Embryonic facial prominence (tissue), 1 donor: Measurements from ENCODE around the gene ADPRHL1.

ENCODE experiments used
- DNase-seq: peaks from one replicate; pipeline ENCODE4 v3.0.0-alpha.2; 2016; ENCODE audit errors: extremely low spot score

Gene ADPRHL1

DNA sequence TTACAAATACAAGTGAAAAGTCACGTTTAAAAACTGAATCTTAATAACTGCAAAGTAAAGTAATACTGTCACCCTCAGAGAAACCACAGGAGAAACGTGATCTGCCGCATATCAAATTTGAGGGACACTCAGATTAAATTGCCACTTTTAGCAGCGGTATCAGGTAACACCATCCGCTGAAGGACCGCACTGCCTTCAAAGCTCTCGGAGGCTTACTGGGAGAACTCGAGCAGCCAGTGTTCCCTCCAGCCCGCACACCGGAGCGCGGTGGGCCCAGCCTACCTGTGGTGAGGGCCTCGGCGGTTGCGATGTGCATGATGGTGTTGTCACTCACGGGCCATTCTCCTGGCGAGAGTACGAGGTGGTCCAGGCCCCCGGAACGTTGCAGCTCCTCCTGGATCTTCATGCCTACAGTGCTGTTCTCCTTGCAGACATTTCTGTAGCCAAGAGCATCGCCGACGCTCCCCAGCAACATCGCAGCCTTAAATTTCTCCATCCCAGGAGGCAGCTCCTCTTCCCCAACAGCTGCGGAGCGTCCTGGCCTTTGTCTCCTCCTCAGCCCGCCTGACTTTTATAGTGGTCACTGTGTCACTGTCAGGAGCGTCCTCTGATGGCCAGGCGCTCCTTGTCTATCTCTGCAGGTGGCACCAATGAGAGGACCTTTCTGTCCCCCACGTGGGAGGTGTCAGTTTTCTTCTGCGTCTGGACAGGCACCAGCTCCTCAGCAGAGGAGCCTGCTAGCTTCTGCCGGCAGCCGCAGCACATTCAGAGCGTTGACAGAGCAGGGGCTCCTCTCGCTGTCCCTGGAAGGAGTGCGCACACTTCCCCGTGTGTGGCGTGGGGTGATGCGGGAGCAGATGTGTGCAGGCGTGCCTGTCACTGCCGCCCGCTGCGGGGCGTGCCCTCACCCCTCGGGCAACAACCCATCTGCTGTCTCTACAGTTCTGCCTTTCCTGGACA, at the start of gene ADPRHL1:
ADPRHL1 (minus strand) TSS at position 547 of the 960 bp plus-strand sequence; CDS start at position 496, 51 bp downstream.
- no peak for DNase-seq

DNA sequence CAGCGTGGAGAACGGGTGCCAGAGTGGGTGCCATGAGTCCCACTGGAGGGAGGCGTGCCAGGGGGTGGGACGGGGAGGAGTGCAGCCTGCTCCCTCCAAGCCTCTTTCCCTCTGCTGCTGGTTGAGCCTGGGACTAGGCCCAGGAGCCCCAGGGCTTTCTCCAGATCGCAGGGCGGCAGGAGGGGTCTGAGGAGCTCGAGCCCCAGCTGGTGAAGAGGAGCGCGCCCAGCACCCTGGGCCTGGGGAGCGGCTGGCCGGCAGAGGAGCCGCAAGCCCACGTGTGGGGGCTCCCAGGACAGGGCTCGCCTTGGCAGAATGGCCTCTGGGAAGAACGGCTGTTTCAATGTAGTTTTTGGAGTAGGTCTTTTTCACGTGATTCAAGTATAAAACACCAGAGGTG, 49.4 kb upstream of the ADPRHL1 start:
- DNase-seq: no peak

DNA sequence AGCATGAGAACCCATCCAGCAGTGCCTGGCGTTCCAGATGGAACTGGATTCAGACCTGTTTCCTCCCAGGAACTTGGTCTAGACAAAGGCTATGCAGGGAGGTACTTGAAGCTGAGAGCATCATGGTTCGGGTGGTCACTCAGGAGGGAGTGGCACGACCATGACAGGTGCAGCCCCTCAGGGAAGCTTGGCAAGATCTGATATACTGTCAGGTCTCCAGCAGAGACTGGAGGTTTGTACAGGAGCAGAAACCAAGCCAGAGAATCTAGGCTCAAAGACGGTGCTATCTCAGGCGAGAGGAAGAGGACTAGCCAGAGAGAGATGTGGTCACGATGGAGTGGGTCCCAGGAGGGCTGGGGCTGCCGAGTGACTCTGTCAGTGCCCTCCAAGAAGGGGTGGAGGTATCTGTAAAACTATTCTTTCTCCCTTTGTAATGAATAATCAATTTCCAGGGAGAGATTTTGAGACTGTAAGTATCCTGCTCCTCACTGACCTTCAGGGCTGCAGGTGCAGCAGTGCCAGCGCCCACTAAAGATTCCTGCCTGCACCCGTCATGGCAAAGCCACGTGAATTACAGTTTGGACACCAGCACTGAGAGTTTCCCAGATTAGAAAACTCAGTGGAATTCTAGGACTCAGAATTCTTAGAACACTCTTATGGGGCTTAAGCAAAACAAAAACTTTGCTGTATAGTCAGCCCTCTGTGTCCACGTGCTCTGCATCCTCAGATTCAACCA, 47.4 kb upstream of the ADPRHL1 start:
- DNase-seq: no peak

DNA sequence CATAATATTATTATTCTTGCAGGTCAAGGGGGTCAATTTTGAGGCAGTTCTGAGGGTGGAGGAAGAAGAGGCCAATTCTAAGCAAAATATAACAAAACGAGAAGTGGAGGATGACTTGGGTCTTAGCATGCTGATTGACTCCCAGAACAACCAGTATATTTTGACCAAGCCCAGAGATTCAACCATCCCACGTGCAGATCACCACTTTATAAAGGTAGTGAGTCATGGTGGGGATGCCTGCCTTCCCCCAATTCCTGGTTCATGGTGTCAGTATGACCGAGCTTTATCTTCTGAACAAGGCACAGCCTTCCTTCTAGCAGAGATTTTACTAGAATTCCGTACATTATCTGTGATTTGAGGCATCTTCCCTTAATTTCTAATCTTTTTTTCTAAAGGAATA, 46.6 kb upstream of the ADPRHL1 start:
- DNase-seq: no peak

DNA sequence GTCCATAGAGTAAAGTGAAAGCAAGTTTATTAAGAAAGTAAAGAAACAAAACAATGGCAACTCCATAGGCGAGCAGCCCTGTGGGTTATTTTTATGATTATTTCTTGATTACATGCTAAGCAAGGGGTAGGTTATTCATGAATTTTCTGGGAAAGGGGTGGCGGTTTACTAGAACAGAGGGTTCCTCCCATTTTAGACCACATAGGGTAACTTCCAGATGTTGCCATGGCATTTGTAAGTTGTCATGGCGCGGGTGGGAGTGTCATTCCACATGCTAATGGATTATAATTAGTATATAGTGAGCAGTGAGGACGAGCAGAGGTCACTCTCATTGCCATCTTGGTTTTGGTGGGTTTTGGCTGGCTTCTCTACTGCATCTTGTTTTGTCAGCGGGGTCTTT, 45.6 kb upstream of the ADPRHL1 start:
- no peak for DNase-seq

DNA sequence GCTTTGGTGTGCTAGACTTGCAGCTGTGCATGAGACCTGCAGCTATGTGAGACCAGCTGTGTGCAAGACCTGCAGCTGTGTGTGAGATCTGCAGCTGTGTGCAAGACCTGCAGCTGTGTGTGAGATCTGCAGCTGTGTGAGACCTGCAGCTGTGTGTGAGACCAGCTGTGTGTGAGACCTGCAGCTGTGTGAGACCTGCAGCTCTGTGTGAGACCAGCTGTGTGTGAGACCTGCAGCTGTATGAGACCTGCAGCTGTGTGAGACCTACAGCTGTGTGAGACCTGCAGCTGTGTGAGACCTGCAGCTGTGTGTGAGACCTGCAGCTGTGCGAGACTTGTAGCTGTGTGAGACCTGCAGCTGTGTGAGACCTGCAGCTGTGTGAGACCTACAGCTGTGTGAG, 43.9 kb upstream of the ADPRHL1 start:
- DNase-seq: no peak

DNA sequence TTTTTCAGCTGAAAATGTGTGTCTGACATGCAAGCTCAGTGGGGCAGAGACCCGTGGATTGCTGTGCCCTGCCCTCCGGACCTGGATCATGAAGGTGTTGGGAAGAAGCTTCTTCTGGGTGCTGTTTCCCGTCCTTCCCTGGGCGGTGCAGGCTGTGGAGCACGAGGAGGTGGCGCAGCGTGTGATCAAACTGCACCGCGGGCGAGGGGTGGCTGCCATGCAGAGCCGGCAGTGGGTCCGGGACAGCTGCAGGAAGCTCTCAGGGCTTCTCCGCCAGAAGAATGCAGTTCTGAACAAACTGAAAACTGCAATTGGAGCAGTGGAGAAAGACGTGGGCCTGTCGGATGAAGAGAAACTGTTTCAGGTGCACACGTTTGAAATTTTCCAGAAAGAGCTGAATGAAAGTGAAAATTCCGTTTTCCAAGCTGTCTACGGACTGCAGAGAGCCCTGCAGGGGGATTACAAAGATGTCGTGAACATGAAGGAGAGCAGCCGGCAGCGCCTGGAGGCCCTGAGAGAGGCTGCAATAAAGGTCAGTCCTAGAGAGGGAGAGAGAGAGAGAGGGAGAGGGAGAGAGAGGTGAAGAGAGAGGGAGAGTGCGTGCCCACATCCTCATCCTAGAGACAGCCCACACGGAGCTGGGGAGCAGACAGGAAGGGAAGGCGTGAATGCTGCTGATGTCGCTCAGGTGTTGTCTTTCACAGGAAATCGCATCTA, 42.4 kb upstream of the ADPRHL1 start:
- no peak for DNase-seq

DNA sequence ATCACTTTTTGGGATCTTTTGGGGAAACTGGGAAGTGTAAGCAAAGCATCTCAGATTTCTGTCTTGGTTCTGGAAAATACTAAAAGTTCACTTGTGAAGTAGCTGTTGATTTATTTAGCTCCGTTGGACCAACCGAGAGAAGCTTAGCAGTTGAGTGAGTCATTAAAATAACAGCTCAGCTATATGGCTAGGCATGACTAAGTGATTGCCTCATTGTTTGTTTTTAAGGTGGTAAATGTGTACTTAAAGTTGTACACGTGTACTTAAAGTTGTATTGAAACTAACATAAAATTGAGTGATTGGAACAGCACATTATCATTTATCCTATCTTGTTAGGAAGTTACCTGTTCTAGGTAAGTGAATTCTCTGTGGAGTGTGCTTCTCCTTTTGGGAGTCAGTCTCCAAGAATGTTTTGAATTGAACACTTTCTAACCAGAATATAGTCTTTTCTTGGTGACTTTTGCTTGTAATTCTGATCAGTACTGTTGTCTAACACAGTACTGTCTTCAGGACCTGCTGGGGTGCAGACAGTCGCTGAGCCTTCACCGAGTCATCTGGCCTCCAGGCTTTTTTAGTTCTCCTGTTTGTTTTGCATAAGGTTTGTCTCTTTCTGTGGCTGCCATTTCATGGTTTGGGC, 40.1 kb upstream of the ADPRHL1 start:
- DNase-seq: no peak

DNA sequence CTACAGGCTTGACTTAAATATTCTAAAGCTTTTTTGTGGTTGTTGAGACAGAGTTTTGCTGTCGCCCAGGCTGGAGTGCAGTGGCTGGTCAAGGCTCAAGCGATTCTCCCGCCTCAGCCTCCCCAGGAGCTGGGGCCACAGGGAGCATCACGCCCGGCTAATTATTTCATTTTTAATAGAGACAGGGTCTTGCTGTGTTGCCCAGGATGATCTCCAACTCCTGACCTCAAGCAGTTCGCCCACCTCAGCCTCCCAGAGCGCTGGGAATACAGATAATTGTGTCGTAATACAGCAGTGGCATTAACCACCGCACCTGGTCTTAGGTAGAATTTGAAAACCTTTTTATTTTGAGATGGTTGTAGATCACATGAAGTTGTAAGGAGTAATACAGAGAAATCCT, 38.7 kb upstream of the ADPRHL1 start:
- DNase-seq: no peak

DNA sequence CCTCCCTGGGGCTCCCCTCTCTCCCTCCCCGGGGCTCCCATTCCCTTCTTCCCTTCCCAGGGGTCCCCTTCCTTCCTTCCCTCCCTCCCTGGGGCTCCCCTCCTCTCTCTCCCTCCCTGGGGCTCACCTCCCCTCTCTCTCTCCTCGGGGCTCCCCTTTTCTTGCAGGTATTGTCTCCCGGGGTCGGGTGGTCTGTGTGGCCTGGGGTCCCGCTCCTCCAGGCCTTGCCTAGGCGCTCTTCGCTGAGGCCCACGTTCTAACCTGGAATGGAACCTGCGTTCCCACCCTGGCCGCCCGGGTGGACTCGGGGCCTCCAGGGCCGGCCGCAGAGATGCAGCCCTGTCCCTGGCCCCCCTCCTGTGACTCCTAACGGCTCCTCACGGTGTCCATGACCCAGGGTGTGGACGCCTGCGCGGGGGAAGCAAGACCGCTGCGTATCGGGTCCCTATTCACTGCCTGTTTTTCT, 38.2 kb upstream of the ADPRHL1 start:
- DNase-seq: no peak

DNA sequence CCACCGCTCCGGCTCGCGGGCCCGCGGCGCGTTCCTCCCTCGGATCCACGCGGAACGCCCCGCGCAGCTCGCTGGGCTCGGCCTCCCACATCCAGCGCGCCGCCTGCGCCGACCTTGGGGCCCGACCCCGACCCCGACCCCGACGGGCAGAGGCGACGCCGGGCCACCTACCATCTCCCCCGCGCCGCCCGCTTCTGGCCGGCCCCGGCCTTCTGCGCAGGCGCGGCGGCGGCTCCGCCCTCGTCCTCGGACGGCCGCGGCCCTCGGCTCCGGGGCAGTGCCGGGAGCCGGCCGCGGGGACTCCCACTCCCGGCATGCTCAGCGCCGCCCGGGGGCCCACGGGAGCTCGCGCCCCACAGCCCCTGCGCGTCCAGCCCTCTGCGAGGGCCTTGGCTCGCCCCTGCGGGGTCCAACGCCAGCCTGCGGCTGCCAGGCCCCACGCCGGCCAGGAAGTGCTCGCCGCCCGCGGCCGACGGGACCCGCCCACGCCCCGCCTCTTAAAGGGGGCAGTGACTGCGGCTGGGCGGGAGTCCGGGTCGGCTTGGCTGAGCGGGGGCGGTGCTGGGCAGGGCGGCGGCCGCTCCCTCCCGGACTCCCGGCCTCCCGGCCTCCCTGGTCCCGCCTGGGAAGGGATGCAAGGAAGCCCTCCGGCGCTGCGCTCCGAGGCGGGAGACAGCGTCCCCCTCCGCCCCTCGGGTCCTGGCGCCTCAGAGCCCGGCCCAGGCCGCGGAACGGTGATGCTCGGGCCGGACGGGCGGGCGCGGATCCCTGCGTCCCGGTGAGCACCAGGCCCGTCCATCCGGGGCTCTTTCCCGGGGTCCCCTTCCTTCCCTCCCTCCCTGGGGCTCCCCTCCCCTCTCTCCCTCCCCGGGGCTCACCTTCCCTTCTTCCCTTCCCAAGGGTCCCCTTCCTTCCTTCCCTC, 37.5 kb upstream of the ADPRHL1 start, which contains the start of gene DCUN1D2:
DCUN1D2 (minus strand) TSS at position 216 of the 922 bp plus-strand sequence; CDS start at position 174, 42 bp downstream.
- peak; percentile 63 for DNase-seq

DNA sequence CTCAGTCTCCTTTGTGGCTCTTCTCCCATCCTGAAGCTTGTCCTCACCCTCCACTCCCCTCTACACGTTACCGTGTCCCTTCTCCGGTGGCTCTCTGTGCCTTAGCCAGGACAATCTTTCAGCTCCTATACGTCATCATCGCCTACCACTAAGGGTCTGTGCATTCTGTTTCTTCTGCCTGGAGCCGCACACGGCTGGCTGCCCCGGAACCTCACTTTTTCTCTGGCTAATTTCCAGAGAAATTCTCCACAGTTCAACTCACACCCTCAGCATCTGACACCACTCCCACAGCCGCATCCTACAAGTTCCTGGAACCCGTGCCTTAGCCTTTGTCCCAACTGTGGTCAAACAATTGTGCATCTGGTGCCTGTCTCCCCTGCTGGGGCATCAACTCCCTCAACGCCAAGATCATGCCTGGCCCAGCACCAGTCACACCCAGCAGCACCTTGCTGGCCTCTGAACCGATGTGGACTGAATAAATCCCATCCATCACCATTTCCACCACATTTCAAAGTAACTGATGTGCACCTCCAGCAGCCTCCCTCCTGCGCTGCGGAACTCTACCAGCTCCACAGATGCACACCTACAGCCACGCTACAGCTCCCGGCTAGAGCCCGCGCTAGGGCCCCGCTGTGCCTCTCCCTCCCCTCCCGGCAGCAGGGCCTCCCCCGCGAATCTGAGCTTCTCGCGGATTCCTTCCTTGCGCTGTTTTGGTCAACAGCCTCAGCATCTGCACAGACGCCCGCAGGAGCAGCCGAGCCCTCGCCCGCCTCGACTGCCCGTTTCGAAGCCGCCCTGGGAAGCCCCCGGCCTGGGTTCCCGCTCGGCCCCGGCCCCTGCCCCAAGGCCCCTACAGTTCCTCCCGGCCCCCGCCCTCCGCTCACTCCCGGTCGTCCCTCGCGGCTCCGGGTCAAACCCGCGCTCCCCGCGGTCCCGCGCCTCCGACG, 36.5 kb upstream of the ADPRHL1 start:
- DNase-seq: no peak

DNA sequence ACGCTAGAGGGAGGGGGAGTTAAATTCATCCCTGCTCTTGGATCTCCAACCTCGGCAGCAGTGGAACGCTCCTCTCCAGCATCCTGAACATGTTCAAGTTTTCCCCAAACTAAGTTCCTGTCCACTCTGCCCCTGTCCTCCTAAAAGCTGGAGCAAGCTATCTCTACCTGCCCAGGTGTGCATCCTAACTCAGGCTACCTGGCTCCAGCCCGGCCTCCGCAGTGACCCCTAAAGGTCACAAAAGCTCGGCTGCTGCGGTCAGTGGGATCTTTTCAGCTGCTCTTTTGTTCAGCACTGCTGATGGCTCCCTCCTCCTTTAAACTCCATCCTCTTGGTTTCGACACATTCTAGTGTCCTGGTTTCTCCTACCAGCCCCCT, 35.9 kb upstream of the ADPRHL1 start:
- DNase-seq: no peak

DNA sequence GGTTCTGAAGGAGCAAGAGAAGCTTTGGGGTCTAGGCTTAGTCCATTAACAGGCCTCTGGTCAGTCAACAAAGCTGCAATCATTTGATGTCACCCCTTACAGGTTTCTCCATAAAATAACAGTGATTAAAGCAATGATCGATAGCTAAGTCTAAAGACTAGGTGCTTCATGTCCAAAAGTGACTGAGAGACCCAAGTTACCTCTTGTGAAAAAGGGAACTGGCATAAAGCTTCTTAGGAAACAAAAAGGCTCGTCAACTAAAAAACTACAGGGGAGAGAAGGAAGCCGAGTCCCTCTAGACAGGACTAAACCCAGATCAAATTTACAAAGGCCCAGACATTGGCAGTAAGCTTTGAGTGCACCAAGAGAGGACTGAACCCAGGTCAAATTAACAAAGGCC, 35.0 kb upstream of the ADPRHL1 start:
- DNase-seq: no peak

DNA sequence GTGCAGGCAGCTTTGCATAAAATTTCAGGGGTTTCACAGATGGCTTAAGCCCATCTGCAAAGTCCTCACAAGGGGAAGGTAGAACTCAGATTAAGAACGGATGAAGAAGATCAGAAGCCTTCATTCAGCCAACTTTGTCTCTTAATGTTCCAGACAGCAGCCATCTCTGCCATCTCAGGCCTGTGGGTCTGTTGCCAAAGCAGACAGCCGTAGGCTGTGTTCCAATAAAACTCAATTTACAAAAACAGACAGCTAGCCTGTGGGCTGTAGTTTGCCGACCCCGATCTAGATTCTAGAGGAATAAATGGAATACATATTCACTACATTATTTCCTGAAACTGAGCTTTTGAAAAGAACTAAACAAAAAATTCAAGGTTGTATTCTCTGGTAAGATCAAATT, 33.4 kb upstream of the ADPRHL1 start:
- DNase-seq: no peak

DNA sequence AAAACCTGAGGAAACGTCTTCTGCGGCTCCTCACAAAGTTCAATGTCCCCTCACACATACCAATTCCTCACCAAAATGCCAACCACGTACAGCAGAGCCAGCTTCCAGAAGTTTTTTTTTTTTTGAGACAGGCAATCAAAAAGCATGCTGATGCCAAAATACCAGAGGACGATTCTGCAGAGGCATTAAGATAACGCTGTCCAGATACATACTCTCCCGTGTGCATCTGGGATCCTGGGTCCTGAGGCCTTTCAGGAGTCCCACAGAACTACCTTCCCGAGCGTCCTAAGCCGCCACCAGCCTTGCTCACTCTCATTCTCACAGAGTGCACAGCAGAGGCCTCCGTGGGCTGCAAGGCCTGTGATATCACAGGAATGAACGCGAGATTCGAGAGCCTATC, 32.3 kb upstream of the ADPRHL1 start:
- no peak for DNase-seq

DNA sequence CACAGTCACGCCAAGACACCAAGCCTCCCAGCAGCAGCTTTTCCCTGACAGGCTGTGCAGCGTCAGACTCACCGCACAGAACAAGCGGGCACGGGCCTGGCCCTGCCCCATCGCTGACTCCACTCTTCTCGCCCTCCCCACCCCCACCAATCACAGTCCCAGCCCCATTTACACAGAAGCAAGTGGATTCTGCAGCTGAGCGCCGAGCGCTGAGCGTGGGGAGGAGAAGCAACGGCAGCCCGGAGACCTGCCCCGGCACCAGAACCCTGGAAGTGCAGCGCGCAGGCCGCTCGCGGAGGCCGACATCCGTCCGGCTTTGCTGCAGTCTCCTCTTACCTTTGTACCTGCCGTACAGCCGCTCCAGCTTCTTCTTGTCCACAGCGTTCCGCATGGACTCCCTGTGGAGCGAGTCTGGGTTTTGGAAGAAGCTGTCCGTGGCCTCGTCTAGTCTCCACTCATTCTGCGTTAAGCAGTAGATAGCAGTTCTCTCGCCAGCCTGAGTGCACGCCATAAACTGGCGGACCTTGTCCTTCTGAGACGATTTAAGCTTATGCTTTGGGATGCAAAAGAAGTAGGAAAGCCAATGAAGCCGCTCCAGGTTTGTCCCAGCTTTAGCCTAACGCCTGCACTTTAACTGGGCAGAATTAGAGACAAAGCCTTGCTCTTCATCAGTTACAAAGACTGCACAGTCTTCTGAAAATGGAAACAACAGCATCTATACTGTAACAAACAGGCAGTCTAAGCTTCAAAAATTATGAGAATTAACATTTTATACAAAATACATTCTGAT, 30.4 kb upstream of the ADPRHL1 start:
- DNase-seq: no peak

DNA sequence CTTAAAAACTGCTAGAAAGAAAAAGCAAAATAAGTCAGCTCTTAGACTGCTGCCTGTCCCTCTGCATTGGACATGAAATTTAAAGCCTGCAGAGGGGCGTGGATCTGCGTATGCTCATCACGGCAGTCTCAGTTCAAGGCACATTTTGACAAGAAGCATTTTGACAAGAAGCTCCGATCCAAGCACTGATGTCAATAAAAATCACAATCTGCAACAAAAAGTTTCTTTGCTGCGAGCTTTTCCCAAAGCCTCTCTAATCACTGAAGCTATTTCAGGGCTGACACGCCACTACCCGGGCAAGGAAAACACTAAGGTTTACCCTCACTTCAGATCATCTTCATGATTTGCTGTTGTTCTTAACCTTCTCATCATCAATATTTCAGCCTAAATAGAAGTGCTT, 29.8 kb upstream of the ADPRHL1 start:
- no peak for DNase-seq

DNA sequence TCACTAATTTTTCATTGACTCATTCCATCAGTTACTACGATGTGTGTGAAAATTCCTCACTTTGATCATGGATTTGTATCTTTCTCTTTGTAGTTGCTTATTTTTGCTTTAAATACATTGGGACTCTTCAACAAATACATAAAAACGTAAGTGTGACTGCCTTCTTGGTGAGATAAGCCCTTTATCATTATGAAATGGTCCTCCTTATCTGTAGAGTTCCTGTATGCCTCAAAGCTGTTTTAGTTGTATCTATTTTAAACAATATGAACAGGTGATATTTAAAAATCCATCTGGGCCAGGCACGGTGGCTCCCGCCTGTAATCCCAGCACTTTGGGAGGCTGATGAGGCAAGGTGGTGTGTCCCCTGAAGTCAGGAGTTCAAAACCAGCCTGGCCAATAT, 25.9 kb upstream of the ADPRHL1 start:
- DNase-seq: no peak
